Adrenal gland (tissue), 5 donors: ENCODE measurements around the gene NELFCD.

ENCODE experiments used
- CTCF ChIP-seq, 6 experiments: fragments of 450-650 bp in 4 of 6; fragments of 200-600 bp in 2 of 6; sonication (generic) in 1 of 6; IDR thresholded peaks; 1 replicate in 5 of 6; 2 replicates in 1 of 6; pipeline versions ENCODE4 v1.5.1 to v1.8.0; 2016 to 2021; ENCODE audit warnings: antibody characterized with exemption in 6 of 6, mild to moderate bottlenecking in 2 of 6, moderate library complexity in 1 of 6
- POLR2A ChIP-seq, 2 donors: fragments of 450-650 bp; IDR thresholded peaks; one replicate each; pipeline ENCODE4 v1.6.1; 2017; ENCODE audit warnings: antibody characterized with exemption in 2 of 2, mild to moderate bottlenecking in 2 of 2, moderate library complexity in 1 of 2
- donor health status: DM: no; HTN: no; CAD: no.

GRCh38 chr20:58984691-58985090, 3.6 kb downstream of the NELFCD start:
- TF ChIP-seq CTCF (IDR thresholded peaks at IDR 0.05) (no peak), POLR2A (IDR thresholded peaks at IDR 0.05) (no peak)
